ENCODE results near the gene RBBP4. TPM values are rescaled to one million over a fixed set of nuclear protein-coding genes. Genes with fewer than 3 reads are reported as not detected.

The RBBP4 gene
- total and polyA plus RNA-seq, 2 donors (not counting 1 experiment from before 2014, with no cell fraction given): 69.9 to 204 TPM

GRCh38 chr1:32644426-32644825 lies 6.6 kb upstream of the RBBP4 start:
- H3K27ac Mint-ChIP-seq: no peak overlapping the region
- no peaks in the 10 kb centered on the region for H3K27me3 Mint-ChIP-seq
- no peak for DNase-seq
- Histone ChIP-seq H2AFZ (ENCODE audit: insufficient read depth, low read depth, low read length, poor library complexity, severe bottlenecking) (no peak overlapping the region), H3K79me2 (ENCODE audit: control insufficient read depth, insufficient read depth, low read length) (peaks cover 80% of the 10 kb centered on the region), H4K20me1 (ENCODE audit: control insufficient read depth, insufficient read depth, low read length, poor library complexity, severe bottlenecking) (peaks cover 25% of the 10 kb centered on the region), H3K9ac (ENCODE audit: low read length) (no peak overlapping the region), H3K4me3 (ENCODE audit: control extremely low read depth in 1 of 5, extremely low read depth in 1 of 5, insufficient read depth in 1 of 5, low read depth in 2 of 5, low read length in 4 of 5) (no peak overlapping the region), H3K9me3 (ENCODE audit: control extremely low read depth in 1 of 3, control insufficient read depth in 2 of 3, insufficient read depth in 1 of 3, low read length in 2 of 3) (no peaks in the 10 kb centered on the region), H3K27ac (ENCODE audit: low read length in 2 of 2) (no peak overlapping the region), H3K4me2 (replicated peaks; ENCODE audit: low read depth, low read length, poor library complexity, severe bottlenecking) (no peak overlapping the region), H3K36me3 (replicated peaks in 1 of 2; ENCODE audit: control extremely low read depth in 1 of 2, control insufficient read depth in 1 of 2, extremely low read depth in 1 of 2, insufficient read depth in 2 of 2, low read length in 1 of 2) (peaks cover 0 to 6% of the 10 kb centered on the region in 2 experiments), H3K27me3 (replicated peaks in 1 of 4; ENCODE audit: control extremely low read depth in 1 of 4, control insufficient read depth in 3 of 4, insufficient read depth in 4 of 4, low read length in 3 of 4) (no peaks in the 10 kb centered on the region), H3K4me1 (ENCODE audit: control insufficient read depth in 2 of 2, insufficient read depth in 2 of 2, low read length in 2 of 2) (peaks cover 9 to 11% of the 10 kb centered on the region in 2 donors)
- no peaks in the 10 kb centered on the region for H3K9me3 Mint-ChIP-seq (ENCODE audit: insufficient read depth)
- H3K4me1 Mint-ChIP-seq: peaks cover 14% of the 10 kb centered on the region
- ATAC-seq (ENCODE audit: low read depth): no peak
- POLR2A ChIA-PET: interaction anchor here (1.2 kb wide), 1 partner anchor 174 kb away, joined by 18 read pairs; no protein-coding TSS in a partner anchor
- H3K4me3 Mint-ChIP-seq: no peak overlapping the region
- CTCF ChIA-PET: interaction anchor here (0.6 kb wide), 2 partner anchors 16 to 328 kb away, joined by 3 to 5 read pairs; no protein-coding TSS in a partner anchor
- WGBS (ENCODE audit: insufficient coverage): no CpG with 5 or more reads among the region's 4 CpGs
- intact Hi-C loops (cut with micrococcal nuclease): no loop called here
- no peak for TF ChIP-seq CTCF (IDR thresholded peaks at IDR 0.05)

GRCh38 chr1:32647308-32648134 lies 3.5 kb upstream of the RBBP4 start:
- Histone ChIP-seq H3K27me3 (replicated peaks in 1 of 4; ENCODE audit: control extremely low read depth in 1 of 4, control insufficient read depth in 3 of 4, insufficient read depth in 4 of 4, low read length in 3 of 4) (no peaks in the 10 kb centered on the region), H3K4me3 (ENCODE audit: control extremely low read depth in 1 of 5, extremely low read depth in 1 of 5, insufficient read depth in 1 of 5, low read depth in 2 of 5, low read length in 4 of 5) (no peak overlapping the region), H3K79me2 (ENCODE audit: control insufficient read depth, insufficient read depth, low read length) (peaks cover 74% of the 10 kb centered on the region), H2AFZ (ENCODE audit: insufficient read depth, low read depth, low read length, poor library complexity, severe bottlenecking) (no peak overlapping the region), H3K4me2 (replicated peaks; ENCODE audit: low read depth, low read length, poor library complexity, severe bottlenecking) (peak overlapping the region; percentile 36), H3K9me3 (ENCODE audit: control extremely low read depth in 1 of 3, control insufficient read depth in 2 of 3, insufficient read depth in 1 of 3, low read length in 2 of 3) (no peaks in the 10 kb centered on the region), H3K36me3 (replicated peaks in 1 of 2; ENCODE audit: control extremely low read depth in 1 of 2, control insufficient read depth in 1 of 2, extremely low read depth in 1 of 2, insufficient read depth in 2 of 2, low read length in 1 of 2) (peaks cover 0 to 11% of the 10 kb centered on the region in 2 experiments), H3K9ac (ENCODE audit: low read length) (no peak overlapping the region), H3K4me1 (ENCODE audit: control insufficient read depth in 2 of 2, insufficient read depth in 2 of 2, low read length in 2 of 2) (peaks cover 21 to 24% of the 10 kb centered on the region in 2 donors), H3K27ac (ENCODE audit: low read length in 2 of 2) (peak overlapping the region in 1 of 2 donors; percentile 43), H4K20me1 (ENCODE audit: control insufficient read depth, insufficient read depth, low read length, poor library complexity, severe bottlenecking) (peaks cover 21% of the 10 kb centered on the region)
- DNase-seq (no peak), ATAC-seq (ENCODE audit: low read depth) (no peak)
- no peak for TF ChIP-seq EZH2 (IDR thresholded peaks at IDR 0.05; ENCODE audit: borderline replicate concordance, insufficient read depth, low read depth, low read length, poor library complexity, severe bottlenecking)
- TF ChIP-seq CTCF (IDR thresholded peaks at IDR 0.05): no peak
- H3K27ac Mint-ChIP-seq: peak overlapping the region; percentile 47
- ChIA-PET CTCF (no interaction called here), POLR2A (interaction anchor here (0.6 kb wide), 1 partner anchor 29 kb away, joined by 4 read pairs; no protein-coding TSS in a partner anchor)
- intact Hi-C loops (cut with micrococcal nuclease): no loop called here
- no peaks in the 10 kb centered on the region for H3K27me3 Mint-ChIP-seq
- no peaks in the 10 kb centered on the region for H3K9me3 Mint-ChIP-seq (ENCODE audit: insufficient read depth)
- peaks cover 30% of the 10 kb centered on the region for H3K4me1 Mint-ChIP-seq
- 68% methylated on average over 2 of the region's 6 CpGs for WGBS (ENCODE audit: insufficient coverage)
- H3K4me3 Mint-ChIP-seq: peak overlapping the region; percentile 11

All from B cell (primary cell).